Stimulated activated CD4-positive, alpha-beta T cell treated with anti-CD3 and anti-CD28 coated beads, Interleukin-4, amount 100 ng/mL, for 24 hours (primary cell): ENCODE results near the gene SLC35C1.
"Not testable (repeated sequence)": the region's sequence is repeated elsewhere in the genome, so short reads cannot be mapped to it uniquely, and the experiment has no call there.

ENCODE experiments used
- DNase-seq: peaks from one replicate; pipeline ENCODE4 v3.0.0-alpha.2; 2020

The SLC35C1 gene

GRCh38 chr11:45791524-45791923, 13.4 kb upstream of the SLC35C1 start:
- DNase-seq: no peak

- no peak for DNase-seq
These were observed 10.8 kb upstream of the SLC35C1 start for GRCh38 chr11:45794169-45794568.

- no peak for DNase-seq
These were observed 9.6 kb upstream of the SLC35C1 start for GRCh38 chr11:45795379-45795778.

- no peak for DNase-seq
These were observed 8.5 kb upstream of the SLC35C1 start for GRCh38 chr11:45796461-45796861.

- DNase-seq: no peak
These were observed 6.0 kb upstream of the SLC35C1 start for GRCh38 chr11:45798793-45799441.

GRCh38 chr11:45799562-45799961, 5.4 kb upstream of the SLC35C1 start:
- no peak for DNase-seq

- no peak for DNase-seq
These were observed 4.7 kb upstream of the SLC35C1 start for GRCh38 chr11:45800261-45800660.

- DNase-seq: no peak
These were observed 3.1 kb upstream of the SLC35C1 start for GRCh38 chr11:45801723-45802315.

GRCh38 chr11:45802531-45803317, 2.2 kb upstream of the SLC35C1 start:
- DNase-seq: no peak

GRCh38 chr11:45803971-45804760, 783 bp upstream of the SLC35C1 start:
- DNase-seq: peak; percentile 64

GRCh38 chr11:45805305-45806071, 539 bp downstream of the SLC35C1 start:
- DNase-seq: peak; percentile 37

- DNase-seq: no peak
These were observed 1.4 kb downstream of the SLC35C1 start for GRCh38 chr11:45806072-45806933.

- DNase-seq: no peak
These were observed 2.2 kb downstream of the SLC35C1 start for GRCh38 chr11:45806937-45807791.

GRCh38 chr11:45807792-45808238, 2.9 kb downstream of the SLC35C1 start:
- DNase-seq: no peak

GRCh38 chr11:45808427-45808826, 3.5 kb downstream of the SLC35C1 start:
- not testable (repeated sequence) for DNase-seq

GRCh38 chr11:45809456-45810395, 4.8 kb downstream of the SLC35C1 start:
- no peak for DNase-seq

- no peak for DNase-seq
These were observed 5.6 kb downstream of the SLC35C1 start for GRCh38 chr11:45810431-45811108.

- no peak for DNase-seq
These were observed 6.1 kb downstream of the SLC35C1 start for GRCh38 chr11:45811109-45811435.
